Mesothelial cell of epicardium (in vitro differentiated cells): ENCODE measurements around the gene SPAG16. TPM values are rescaled to one million over a fixed set of nuclear protein-coding genes. Genes with fewer than 3 reads are reported as not detected.

Experiments used
- DNase-seq, 2 experiments: peaks; one replicate each; pipeline ENCODE4 v3.0.0; 2021; ENCODE audit warnings: low spot score in 2 of 2; ENCODE audit not compliant: unreplicated experiment in 2 of 2
- H3K27ac Mint-ChIP-seq: 2 replicates; pipeline ENCODE4 v1.8.0; 2021; ENCODE audit warnings: mixed read lengths
- H3K27me3 Mint-ChIP-seq: 2 replicates; pipeline ENCODE4 v1.8.0; 2021; ENCODE audit warnings: low read depth, mixed read lengths
- H3K36me3 Mint-ChIP-seq: 2 replicates; pipeline ENCODE4 v1.8.0; 2021; ENCODE audit warnings: mixed read lengths
- H3K4me1 Mint-ChIP-seq: 2 replicates; pipeline ENCODE4 v1.8.0; 2021; ENCODE audit warnings: mixed read lengths
- H3K4me3 Mint-ChIP-seq: 2 replicates; pipeline ENCODE4 v1.8.0; 2021; ENCODE audit warnings: mild to moderate bottlenecking, moderate library complexity, mixed read lengths
- H3K9me3 Mint-ChIP-seq: 2 replicates; pipeline ENCODE4 v1.8.0; 2021; ENCODE audit warnings: mixed read lengths
- CTCF ChIP-seq: fragments of 200-600 bp; sonication (generic); IDR thresholded peaks from one replicate; pipeline ENCODE4 v1.5.0; 2021; ENCODE audit warnings: antibody characterized with exemption; ENCODE audit not compliant: unreplicated experiment
- total RNA-seq: library from RNA; stranded (reverse); gene quantifications from 3 replicates; pipeline ENCODE4 v1.2.1, GENCODE V29; 2021

SPAG16 gene
- total RNA-seq, 1 donor from 2014 or later, result 35.1 TPM

GRCh38 chr2:214320211-214320610, 1035.9 kb downstream of the SPAG16 start:
- DNase-seq, result no peak
- H3K4me1 Mint-ChIP-seq, result peaks cover 2% of the 10 kb centered on the region
- no peaks in the 10 kb centered on the region for H3K27me3 Mint-ChIP-seq
- no peak overlapping the region for H3K27ac Mint-ChIP-seq
- no peaks in the 10 kb centered on the region for H3K36me3 Mint-ChIP-seq
- H3K4me3 Mint-ChIP-seq, result no peak overlapping the region
- no peak for TF ChIP-seq CTCF
- H3K9me3 Mint-ChIP-seq, result peaks cover 3% of the 10 kb centered on the region

- no peak for TF ChIP-seq CTCF
- Mint-ChIP-seq H3K4me1 (peaks cover under 1% of the 10 kb centered on the region), H3K36me3 (no peaks in the 10 kb centered on the region), H3K27me3 (no peaks in the 10 kb centered on the region), H3K4me3 (no peak overlapping the region), H3K9me3 (peaks cover 3% of the 10 kb centered on the region), H3K27ac (no peak overlapping the region)
- no peak for DNase-seq
These were observed 1038.4 kb downstream of the SPAG16 start for GRCh38 chr2:214322662-214323061.

GRCh38 chr2:214325404-214325803, 1041.1 kb downstream of the SPAG16 start:
- Mint-ChIP-seq H3K9me3 (no peaks in the 10 kb centered on the region), H3K36me3 (no peaks in the 10 kb centered on the region), H3K27ac (no peak overlapping the region), H3K27me3 (no peaks in the 10 kb centered on the region), H3K4me3 (no peak overlapping the region), H3K4me1 (no peaks in the 10 kb centered on the region)
- TF ChIP-seq CTCF, result no peak
- no peak for DNase-seq

- Mint-ChIP-seq H3K4me3 (no peak overlapping the region), H3K27ac (no peak overlapping the region), H3K36me3 (no peaks in the 10 kb centered on the region), H3K27me3 (no peaks in the 10 kb centered on the region), H3K9me3 (no peaks in the 10 kb centered on the region), H3K4me1 (no peaks in the 10 kb centered on the region)
- TF ChIP-seq CTCF, result no peak
- no peak for DNase-seq
These were observed 1044.7 kb downstream of the SPAG16 start for GRCh38 chr2:214328941-214329340.

- no peak for TF ChIP-seq CTCF
- H3K36me3 Mint-ChIP-seq, result no peaks in the 10 kb centered on the region
These were observed 1057.4 kb downstream of the SPAG16 start for GRCh38 chr2:214341646-214342045.

GRCh38 chr2:214358506-214358905, 1074.2 kb downstream of the SPAG16 start:
- H3K9me3 Mint-ChIP-seq, result peaks cover 23% of the 10 kb centered on the region
- no peak for TF ChIP-seq CTCF
- no peak overlapping the region for H3K27ac Mint-ChIP-seq
- H3K4me3 Mint-ChIP-seq, result no peak overlapping the region
- no peaks in the 10 kb centered on the region for H3K36me3 Mint-ChIP-seq
- no peaks in the 10 kb centered on the region for H3K4me1 Mint-ChIP-seq
- no peaks in the 10 kb centered on the region for H3K27me3 Mint-ChIP-seq
- DNase-seq, result no peak

More at GRCh38 chr2:214341646-214342045, 1057.4 kb downstream of the SPAG16 start:
- H3K27ac Mint-ChIP-seq, result no peak overlapping the region
- H3K4me1 Mint-ChIP-seq, result no peaks in the 10 kb centered on the region
- no peak overlapping the region for H3K4me3 Mint-ChIP-seq
- H3K27me3 Mint-ChIP-seq, result no peaks in the 10 kb centered on the region
- DNase-seq, result no peak
- no peaks in the 10 kb centered on the region for H3K9me3 Mint-ChIP-seq
